Fibroblast of lung (primary cell): ENCODE results near the gene BCL6. TPM values are rescaled to one million over a fixed set of nuclear protein-coding genes. Genes with fewer than 3 reads are reported as not detected.

Experiments used
- DNase-seq, 2 donors: peaks; one replicate each; pipeline versions ENCODE4 v3.0.0 to v3.0.0-alpha.2; 2010; ENCODE audit warnings: low read depth in 2 of 2
- H2AFZ ChIP-seq: 2 replicates; pipeline ENCODE4 v1.5.1; 2012; ENCODE audit warnings: low read length, control low read depth, inconsistent platforms
- H3K27ac ChIP-seq: 2 replicates; pipeline ENCODE4 v1.5.1; 2011; ENCODE audit warnings: low read length, control low read depth; ENCODE audit not compliant: insufficient read depth
- H3K27me3 ChIP-seq: 2 replicates; pipeline ENCODE4 v1.5.1; 2011; ENCODE audit warnings: mild to moderate bottlenecking, low read length; ENCODE audit not compliant: control insufficient read depth, insufficient read depth
- H3K36me3 ChIP-seq: 2 replicates; pipeline ENCODE4 v1.5.1; 2011; ENCODE audit warnings: low read length; ENCODE audit not compliant: control insufficient read depth, insufficient read depth
- H3K4me1 ChIP-seq: 2 replicates; pipeline ENCODE4 v1.5.1; 2011; ENCODE audit warnings: low read length; ENCODE audit not compliant: control insufficient read depth, insufficient read depth; ENCODE audit errors: extremely low read depth
- H3K4me2 ChIP-seq: 2 replicates; pipeline ENCODE4 v1.5.1; 2011; ENCODE audit warnings: low read length, control low read depth; ENCODE audit not compliant: insufficient read depth; ENCODE audit errors: extremely low read depth
- H3K4me3 ChIP-seq, 4 experiments: fragments of 200-600 bp in 1 of 4; sonication (generic) in 1 of 4; replicated peaks in 1 of 4; 2 replicates each; pipeline ENCODE4 v1.5.1; 2011 to 2016; ENCODE audit warnings: low read length in 4 of 4, low read depth in 3 of 4, mild to moderate bottlenecking in 3 of 4, control low read depth in 2 of 4, inconsistent platforms in 1 of 4, mixed read lengths in 1 of 4; ENCODE audit not compliant: insufficient read depth in 1 of 4; ENCODE audit errors: control extremely low read depth in 1 of 4
- H3K79me2 ChIP-seq: 2 replicates; pipeline ENCODE4 v1.5.1; 2012; ENCODE audit warnings: mild to moderate bottlenecking, low read length, inconsistent platforms; ENCODE audit not compliant: control insufficient read depth, insufficient read depth
- H3K9ac ChIP-seq: 2 replicates; pipeline ENCODE4 v1.5.1; 2011; ENCODE audit warnings: mild to moderate bottlenecking, low read length, control low read depth; ENCODE audit not compliant: insufficient read depth
- H3K9me3 ChIP-seq: 2 replicates; pipeline ENCODE4 v1.5.1; 2012; ENCODE audit warnings: low read depth, low read length; ENCODE audit not compliant: control insufficient read depth, insufficient read depth
- H4K20me1 ChIP-seq: 2 replicates; pipeline ENCODE4 v1.5.1; 2011; ENCODE audit warnings: low read length; ENCODE audit not compliant: control insufficient read depth, insufficient read depth; ENCODE audit errors: extremely low read depth
- CTCF ChIP-seq, 2 donors: IDR thresholded peaks in 1 of 2; conservative IDR thresholded peaks in 1 of 2; 1 replicate in 1 of 2; 2 replicates in 1 of 2; pipeline ENCODE4 v1.5.1; 2011 to 2012; ENCODE audit warnings: low read length in 2 of 2, control low read depth in 1 of 2, inconsistent platforms in 1 of 2, low read depth in 1 of 2, mild to moderate bottlenecking in 1 of 2
- EZH2 ChIP-seq: IDR thresholded peaks from 2 replicates; pipeline ENCODE4 v1.5.1; 2012; ENCODE audit warnings: low read length, control low read depth, mild to moderate bottlenecking; ENCODE audit errors: missing control alignments
- polyA plus RNA-seq, 2 donors: library from polyadenylated mRNA; depleted of rRNA in 1 of 2; stranded (reverse) in 1 of 2; unstranded in 1 of 2; fragments of >200 nt; gene quantifications; 2 replicates each; pipeline ENCODE4 v1.2.1, GENCODE V29; 2011 to 2012; ENCODE audit warnings: missing spikeins in 1 of 2
- total RNA-seq: library from RNA; depleted of rRNA; stranded (reverse); fragments of >200 nt; gene quantifications from 2 replicates; pipeline ENCODE4 v1.2.1, GENCODE V29; 2014

BCL6 gene
- total and polyA plus RNA-seq, 2 donors (not counting 1 experiment from before 2014, with no cell fraction given) = 12.7 to 46.6 TPM

GRCh38 chr3:187718802-187719201 is 26.5 kb downstream of the BCL6 start:
- H3K9me3 ChIP-seq = no peaks in the 10 kb centered on the region
- H3K79me2 ChIP-seq = no peaks in the 10 kb centered on the region
- H2AFZ ChIP-seq = no peak overlapping the region
- H3K4me1 ChIP-seq = no peaks in the 10 kb centered on the region
- no peak overlapping the region for H3K27ac ChIP-seq
- no peaks in the 10 kb centered on the region for H4K20me1 ChIP-seq
- DNase-seq = no peak
- no peak overlapping the region for H3K4me3 ChIP-seq
- H3K9ac ChIP-seq = no peak overlapping the region
- no peak overlapping the region for H3K4me2 ChIP-seq
- H3K27me3 ChIP-seq = no peaks in the 10 kb centered on the region
- TF ChIP-seq EZH2 (no peak), CTCF (conservative IDR thresholded peaks at IDR 0.05 in 1 of 2, IDR thresholded peaks at IDR 0.05 in 1 of 2; ENCODE audit: low read depth in 1 of 2, low read length in 2 of 2) (no peak)
- H3K36me3 ChIP-seq = peaks cover 8% of the 10 kb centered on the region

- Histone ChIP-seq H3K27ac (no peak overlapping the region), H3K4me1 (no peaks in the 10 kb centered on the region), H4K20me1 (no peaks in the 10 kb centered on the region), H3K9ac (no peak overlapping the region), H2AFZ (no peak overlapping the region), H3K79me2 (no peaks in the 10 kb centered on the region), H3K4me3 (no peak overlapping the region), H3K4me2 (no peak overlapping the region), H3K36me3 (peaks cover 6% of the 10 kb centered on the region), H3K9me3 (no peaks in the 10 kb centered on the region), H3K27me3 (no peaks in the 10 kb centered on the region)
- TF ChIP-seq EZH2 = no peak
- no peak for TF ChIP-seq CTCF (conservative IDR thresholded peaks at IDR 0.05 in 1 of 2, IDR thresholded peaks at IDR 0.05 in 1 of 2; ENCODE audit: low read depth in 1 of 2, low read length in 2 of 2)
- DNase-seq = peak; percentile 26 to 36
These were observed 27.7 kb downstream of the BCL6 start for GRCh38 chr3:187717572-187717971.

- no peak overlapping the region for H3K4me3 ChIP-seq
- H3K9ac ChIP-seq = no peak overlapping the region
- no peaks in the 10 kb centered on the region for H3K36me3 ChIP-seq
- no peak overlapping the region for H3K27ac ChIP-seq
- no peaks in the 10 kb centered on the region for H3K27me3 ChIP-seq
- H3K4me1 ChIP-seq = no peaks in the 10 kb centered on the region
- no peak for TF ChIP-seq EZH2
- TF ChIP-seq CTCF (conservative IDR thresholded peaks at IDR 0.05 in 1 of 2, IDR thresholded peaks at IDR 0.05 in 1 of 2; ENCODE audit: low read depth in 1 of 2, low read length in 2 of 2) = peak; percentile 95 to 98
- no peaks in the 10 kb centered on the region for H4K20me1 ChIP-seq
- H3K4me2 ChIP-seq = no peak overlapping the region
- H3K79me2 ChIP-seq = no peaks in the 10 kb centered on the region
- peak; percentile 58 to 74 for DNase-seq
- H3K9me3 ChIP-seq = no peaks in the 10 kb centered on the region
- no peak overlapping the region for H2AFZ ChIP-seq
These were observed 30.8 kb downstream of the BCL6 start for GRCh38 chr3:187714404-187714979.
